ENCODE results near the gene PLB1. TPM values are rescaled to one million over a fixed set of nuclear protein-coding genes. Genes with fewer than 3 reads are reported as not detected.

The PLB1 gene
- total and polyA plus RNA-seq, 2 donors (not counting 1 experiment from before 2014, with no cell fraction given), result 0.25 to 0.51 TPM

DNA sequence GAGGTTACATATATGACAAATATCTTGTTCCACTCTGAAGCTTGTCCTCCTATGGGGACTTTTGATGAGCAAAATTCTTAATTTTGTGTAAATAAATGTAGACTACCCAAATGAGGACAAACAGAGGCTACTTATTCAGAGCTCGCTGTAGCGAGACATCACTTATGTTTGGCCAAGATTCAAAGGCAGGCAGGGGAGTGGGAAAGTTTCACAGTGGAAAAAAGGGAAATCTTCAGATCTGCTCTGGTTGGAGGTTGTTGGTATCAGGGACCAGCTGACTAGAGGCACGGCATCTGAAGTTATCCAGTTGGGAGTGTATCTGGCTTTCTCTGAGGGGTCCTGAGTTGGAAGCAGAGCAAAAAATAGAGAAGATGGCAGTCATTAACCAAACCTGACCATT lies 1.3 kb downstream of the PLB1 start:
- Histone ChIP-seq H4K20me1 (ENCODE audit: control insufficient read depth, insufficient read depth, low read length, poor library complexity, severe bottlenecking) (no peaks in the 10 kb centered on the region), H3K27me3 (replicated peaks in 1 of 4; ENCODE audit: control extremely low read depth in 1 of 4, control insufficient read depth in 3 of 4, insufficient read depth in 4 of 4, low read length in 3 of 4) (peaks cover 0 to 3% (median 0%) of the 10 kb centered on the region in 4 experiments), H3K36me3 (replicated peaks in 1 of 2; ENCODE audit: control extremely low read depth in 1 of 2, control insufficient read depth in 1 of 2, extremely low read depth in 1 of 2, insufficient read depth in 2 of 2, low read length in 1 of 2) (no peaks in the 10 kb centered on the region), H3K9ac (ENCODE audit: low read length) (no peak overlapping the region), H3K79me2 (ENCODE audit: control insufficient read depth, insufficient read depth, low read length) (no peaks in the 10 kb centered on the region), H3K27ac (ENCODE audit: low read length in 2 of 2) (no peak overlapping the region), H3K4me1 (ENCODE audit: control insufficient read depth in 2 of 2, insufficient read depth in 2 of 2, low read length in 2 of 2) (no peaks in the 10 kb centered on the region), H3K4me3 (ENCODE audit: control extremely low read depth in 1 of 5, extremely low read depth in 1 of 5, insufficient read depth in 1 of 5, low read depth in 2 of 5, low read length in 4 of 5) (no peak overlapping the region), H3K4me2 (replicated peaks; ENCODE audit: low read depth, low read length, poor library complexity, severe bottlenecking) (no peak overlapping the region), H3K9me3 (ENCODE audit: control extremely low read depth in 1 of 3, control insufficient read depth in 2 of 3, insufficient read depth in 1 of 3, low read length in 2 of 3) (no peaks in the 10 kb centered on the region), H2AFZ (ENCODE audit: insufficient read depth, low read depth, low read length, poor library complexity, severe bottlenecking) (no peak overlapping the region)
- H3K27ac Mint-ChIP-seq, result no peak overlapping the region
- H3K4me3 Mint-ChIP-seq, result no peak overlapping the region
- 100% methylated on average over 3 of the region's 3 CpGs for WGBS (ENCODE audit: insufficient coverage)
- H3K27me3 Mint-ChIP-seq, result peaks cover 14% of the 10 kb centered on the region
- H3K4me1 Mint-ChIP-seq, result no peaks in the 10 kb centered on the region
- H3K9me3 Mint-ChIP-seq (ENCODE audit: insufficient read depth), result no peaks in the 10 kb centered on the region
- DNase-seq (no peak), ATAC-seq (ENCODE audit: low read depth) (no peak)
- TF ChIP-seq EZH2 (IDR thresholded peaks at IDR 0.05; ENCODE audit: borderline replicate concordance, insufficient read depth, low read depth, low read length, poor library complexity, severe bottlenecking), result no peak
- TF ChIP-seq, protein P1, sequence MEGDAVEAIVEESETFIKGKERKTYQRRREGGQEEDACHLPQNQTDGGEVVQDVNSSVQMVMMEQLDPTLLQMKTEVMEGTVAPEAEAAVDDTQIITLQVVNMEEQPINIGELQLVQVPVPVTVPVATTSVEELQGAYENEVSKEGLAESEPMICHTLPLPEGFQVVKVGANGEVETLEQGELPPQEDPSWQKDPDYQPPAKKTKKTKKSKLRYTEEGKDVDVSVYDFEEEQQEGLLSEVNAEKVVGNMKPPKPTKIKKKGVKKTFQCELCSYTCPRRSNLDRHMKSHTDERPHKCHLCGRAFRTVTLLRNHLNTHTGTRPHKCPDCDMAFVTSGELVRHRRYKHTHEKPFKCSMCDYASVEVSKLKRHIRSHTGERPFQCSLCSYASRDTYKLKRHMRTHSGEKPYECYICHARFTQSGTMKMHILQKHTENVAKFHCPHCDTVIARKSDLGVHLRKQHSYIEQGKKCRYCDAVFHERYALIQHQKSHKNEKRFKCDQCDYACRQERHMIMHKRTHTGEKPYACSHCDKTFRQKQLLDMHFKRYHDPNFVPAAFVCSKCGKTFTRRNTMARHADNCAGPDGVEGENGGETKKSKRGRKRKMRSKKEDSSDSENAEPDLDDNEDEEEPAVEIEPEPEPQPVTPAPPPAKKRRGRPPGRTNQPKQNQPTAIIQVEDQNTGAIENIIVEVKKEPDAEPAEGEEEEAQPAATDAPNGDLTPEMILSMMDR (IDR thresholded peaks at IDR 0.05), result no peak
- CTCF ChIA-PET, result no interaction called here
- POLR2A ChIA-PET, result no interaction called here
- intact Hi-C loops (cut with micrococcal nuclease), result no loop called here

DNA sequence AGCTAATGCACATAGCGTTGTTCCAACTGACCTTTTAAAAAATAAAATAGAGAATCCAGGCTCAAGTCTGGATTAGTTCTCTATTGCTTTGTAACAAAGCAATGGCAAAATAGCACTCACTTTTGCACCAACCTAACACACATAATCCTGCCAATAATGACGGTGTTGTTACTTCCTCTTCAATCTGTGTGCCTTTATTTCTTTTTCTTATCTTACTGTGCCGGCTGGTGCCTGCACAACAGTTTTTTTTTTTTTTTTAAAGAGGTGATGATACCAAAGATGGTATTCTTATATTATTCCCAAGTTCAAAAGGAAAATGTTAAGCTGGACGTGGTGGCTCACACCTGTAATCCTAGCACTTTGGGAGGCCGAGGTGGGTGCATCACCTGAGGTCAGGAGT lies 3.4 kb downstream of the PLB1 start:
- TF ChIP-seq, protein P1 (IDR thresholded peaks at IDR 0.05), result no peak
- no peak for TF ChIP-seq EZH2 (IDR thresholded peaks at IDR 0.05; ENCODE audit: borderline replicate concordance, insufficient read depth, low read depth, low read length, poor library complexity, severe bottlenecking)
- no peaks in the 10 kb centered on the region for H3K9me3 ChIP-seq (ENCODE audit: control extremely low read depth in 1 of 3, control insufficient read depth in 2 of 3, insufficient read depth in 1 of 3, low read length in 2 of 3)
- H3K27me3 ChIP-seq (replicated peaks in 1 of 4; ENCODE audit: control extremely low read depth in 1 of 4, control insufficient read depth in 3 of 4, insufficient read depth in 4 of 4, low read length in 3 of 4), result peaks cover 0 to 3% (median 1%) of the 10 kb centered on the region in 4 experiments
- H3K4me1 ChIP-seq (ENCODE audit: control insufficient read depth in 2 of 2, insufficient read depth in 2 of 2, low read length in 2 of 2), result no peaks in the 10 kb centered on the region
- no peak overlapping the region for H3K9ac ChIP-seq (ENCODE audit: low read length)
- 96% methylated on average over 3 of the region's 5 CpGs for WGBS (ENCODE audit: insufficient coverage)
- no peak for ATAC-seq (ENCODE audit: low read depth)
- no peak overlapping the region for H2AFZ ChIP-seq (ENCODE audit: insufficient read depth, low read depth, low read length, poor library complexity, severe bottlenecking)
- DNase-seq, result no peak
- H3K27me3 Mint-ChIP-seq, result peaks cover 14% of the 10 kb centered on the region
- H3K36me3 ChIP-seq (replicated peaks in 1 of 2; ENCODE audit: control extremely low read depth in 1 of 2, control insufficient read depth in 1 of 2, extremely low read depth in 1 of 2, insufficient read depth in 2 of 2, low read length in 1 of 2), result no peaks in the 10 kb centered on the region
- H3K27ac ChIP-seq (ENCODE audit: low read length in 2 of 2), result no peak overlapping the region
- no peak overlapping the region for H3K4me2 ChIP-seq (replicated peaks; ENCODE audit: low read depth, low read length, poor library complexity, severe bottlenecking)
- intact Hi-C loops (cut with micrococcal nuclease), result no loop called here
- H3K9me3 Mint-ChIP-seq (ENCODE audit: insufficient read depth), result no peaks in the 10 kb centered on the region
- no peaks in the 10 kb centered on the region for H4K20me1 ChIP-seq (ENCODE audit: control insufficient read depth, insufficient read depth, low read length, poor library complexity, severe bottlenecking)
- ChIA-PET CTCF (no interaction called here), POLR2A (no interaction called here)
- no peaks in the 10 kb centered on the region for H3K4me1 Mint-ChIP-seq
- no peaks in the 10 kb centered on the region for H3K79me2 ChIP-seq (ENCODE audit: control insufficient read depth, insufficient read depth, low read length)
- no peak overlapping the region for H3K4me3 ChIP-seq (ENCODE audit: control extremely low read depth in 1 of 5, extremely low read depth in 1 of 5, insufficient read depth in 1 of 5, low read depth in 2 of 5, low read length in 4 of 5)
- no peak overlapping the region for H3K4me3 Mint-ChIP-seq
- no peak overlapping the region for H3K27ac Mint-ChIP-seq
